HepG2 (cell line): ENCODE results near the gene KCND3. TPM values are rescaled to one million over a fixed set of nuclear protein-coding genes. Genes with fewer than 3 reads are reported as not detected.

Experiments used
- ATAC-seq: fragments of 200-7000 bp; cut with Tn5 transposase; 3 replicates; pipeline ENCODE4 v1.9.1; 2020; ENCODE audit warnings: mild to moderate bottlenecking, moderate library complexity
- BruUV-seq: library from RNA; stranded (reverse); fragments of 400-500 nt; replicated peaks from 2 replicates; lab custom pipeline; 2021; lab: Mats Ljungman, UMichigan
- CTCF ChIA-PET: fragments of 300-600 bp; formaldehyde crosslinking; extraction: SDS; loops from one replicate; lab custom pipeline; 2021; ENCODE audit warnings: low total read pairs, inconsistent platforms, low intra/inter-chr PET ratio; lab: Yijun Ruan, JAX
- POLR2A ChIA-PET: fragments of 350-600 bp; sonication (Branson Sonifier 250); formaldehyde crosslinking; loops from one replicate; lab custom pipeline; 2020; ENCODE audit warnings: antibody characterized with exemption, inconsistent platforms; lab: Yijun Ruan, JAX
- DNase-seq: peaks from one replicate; pipeline ENCODE4 v3.0.0-alpha.2; 2015; ENCODE audit warnings: low spot score
- FAIRE-seq: peaks from 3 replicates; lab custom pipeline; 2011; peaks lifted over from hg19 to GRCh38; lab: Jason Lieb, UNC
- H2AFZ ChIP-seq: one replicate; pipeline ENCODE4 v1.6.1; 2011; ENCODE audit warnings: low read length, inconsistent platforms
- H3K27ac ChIP-seq: fragments of 300-600 bp; 3 replicates; pipeline ENCODE4 v1.8.0; 2011; ENCODE audit warnings: mixed run types, mild to moderate bottlenecking, mixed read lengths, low read length, inconsistent platforms; ENCODE audit not compliant: insufficient read depth; ENCODE audit errors: extremely low read length
- H3K27me3 ChIP-seq, 2 experiments: fragments of 200-600 bp in 1 of 2; 2 replicates in 1 of 2; 3 replicates in 1 of 2; pipeline versions ENCODE4 v1.6.0 to v1.8.0; 2011; ENCODE audit warnings: low read length in 2 of 2, mild to moderate bottlenecking in 2 of 2, moderate library complexity in 2 of 2, inconsistent platforms in 1 of 2; ENCODE audit not compliant: insufficient read depth in 2 of 2, control insufficient read depth in 1 of 2
- H3K36me3 ChIP-seq, 2 experiments: fragments of 200-600 bp in 1 of 2; replicated peaks in 1 of 2; 2 replicates in 1 of 2; 3 replicates in 1 of 2; pipeline versions ENCODE4 v1.5.1 to v1.8.0; 2011; ENCODE audit warnings: low read length in 2 of 2, inconsistent platforms in 1 of 2; ENCODE audit not compliant: insufficient read depth in 2 of 2, control insufficient read depth in 1 of 2
- H3K4me1 ChIP-seq: 2 replicates; pipeline ENCODE4 v1.5.1; 2012; ENCODE audit warnings: low read length, inconsistent platforms; ENCODE audit not compliant: insufficient read depth
- H3K4me2 ChIP-seq: 2 replicates; pipeline ENCODE4 v1.6.0; 2011; ENCODE audit warnings: low read depth, low read length, inconsistent platforms
- H3K4me3 ChIP-seq, 3 experiments: fragments of 200-600 bp in 1 of 3; sonication (generic), shearing (Covaris generic) in 1 of 3; replicated peaks in 1 of 3; 2 replicates each; pipeline ENCODE4 v1.5.1; 2011 to 2016; ENCODE audit warnings: low read length in 3 of 3, inconsistent platforms in 2 of 3, low read depth in 2 of 3, mild to moderate bottlenecking in 2 of 3, control low read depth in 1 of 3, mixed read lengths in 1 of 3; ENCODE audit not compliant: insufficient read depth in 1 of 3
- H3K79me2 ChIP-seq: one replicate; pipeline ENCODE4 v1.6.1; 2011; ENCODE audit warnings: low read length, inconsistent platforms; ENCODE audit not compliant: insufficient read depth
- H3K9ac ChIP-seq: 2 replicates; pipeline ENCODE4 v1.6.0; 2011; ENCODE audit warnings: mild to moderate bottlenecking, low read depth, low read length, inconsistent platforms; ENCODE audit not compliant: insufficient read depth
- H3K9me3 ChIP-seq: 2 replicates; pipeline ENCODE4 v1.5.1; 2012; ENCODE audit warnings: mild to moderate bottlenecking, low read length
- H4K20me1 ChIP-seq: 2 replicates; pipeline ENCODE4 v1.6.0; 2011; ENCODE audit warnings: inconsistent platforms, mild to moderate bottlenecking, low read length, moderate library complexity; ENCODE audit not compliant: insufficient read depth
- MAFK ChIP-seq, 2 experiments: IDR thresholded peaks in 1 of 2; conservative IDR thresholded peaks in 1 of 2; 2 replicates each; pipeline ENCODE4 v1.6.1; 2011; ENCODE audit warnings: improper control_type of control experiment in 2 of 2, low read length in 2 of 2
- NCOA2 ChIP-seq: sonication (generic); formaldehyde crosslinking; IDR thresholded peaks from 2 replicates; pipeline ENCODE4 v1.8.0; 2022; ENCODE audit warnings: inconsistent platforms
- ZMYM3 ChIP-seq: sonication (generic); formaldehyde crosslinking; IDR thresholded peaks from 2 replicates; pipeline ENCODE4 v1.5.1; 2020; ENCODE audit warnings: mild to moderate bottlenecking, missing genetic modification reagents
- WGBS: methylation state at CpG from one replicate; pipeline ENCODE4 v1.1.6; 2017; ENCODE audit warnings: low lambda C conversion rate; 5-methylcytosine and 5-hydroxymethylcytosine counted together
- in situ Hi-C: cut with HindIII; loops from 2 replicates; pipeline ENCODE4 v1.10.0; 2017; ENCODE audit warnings: low pct_unique_long_range_greater_than_20kb; ENCODE audit not compliant: extremely low pct_ligation_motif_present
- intact Hi-C: fragments of 100-400 bp; cut with micrococcal nuclease; formaldehyde crosslinking; loops from one replicate; pipeline ENCODE4 v1.10.0; 2022; ENCODE audit not compliant: unreplicated experiment
- polyA plus RNA-seq, 8 experiments: library from polyadenylated mRNA; depleted of rRNA in 3 of 8; stranded (reverse) in 7 of 8; unstranded in 1 of 8; fragments of >200 nt; fragmentation: Illumina TruSeq in 4 of 8; extraction: Trizol in 4 of 8; gene quantifications; 2 replicates each; pipeline versions ENCODE4 v1.2.1 to v1.2.3, GENCODE V29; 2011 to 2016; ENCODE audit warnings: low read depth in 4 of 8, missing spikeins in 1 of 8, mixed read lengths in 1 of 8; ENCODE audit not compliant: insufficient read depth in 1 of 8
- total RNA-seq, 5 experiments: library from RNA; depleted of rRNA; stranded (reverse); fragments of >200 nt; fragmentation: Illumina TruSeq; extraction: Trizol; gene quantifications; 2 replicates each; pipeline ENCODE4 v1.2.3, GENCODE V29; 2016; ENCODE audit warnings: low read depth in 1 of 5
- TF ChIP-seq, protein P1 (sequence below): sonication (generic); formaldehyde crosslinking; IDR thresholded peaks from 2 replicates; pipeline ENCODE4 v1.8.1; 2023; ENCODE audit warnings: missing genetic modification reagents, mild to moderate bottlenecking, borderline replicate concordance

KCND3 gene
- total and polyA plus RNA-seq, 2 of the 13 experiments (the other 11 are each of a cell fraction or from before 2014, with no cell fraction given): 0.04 TPM; not detected in 1

DNA sequence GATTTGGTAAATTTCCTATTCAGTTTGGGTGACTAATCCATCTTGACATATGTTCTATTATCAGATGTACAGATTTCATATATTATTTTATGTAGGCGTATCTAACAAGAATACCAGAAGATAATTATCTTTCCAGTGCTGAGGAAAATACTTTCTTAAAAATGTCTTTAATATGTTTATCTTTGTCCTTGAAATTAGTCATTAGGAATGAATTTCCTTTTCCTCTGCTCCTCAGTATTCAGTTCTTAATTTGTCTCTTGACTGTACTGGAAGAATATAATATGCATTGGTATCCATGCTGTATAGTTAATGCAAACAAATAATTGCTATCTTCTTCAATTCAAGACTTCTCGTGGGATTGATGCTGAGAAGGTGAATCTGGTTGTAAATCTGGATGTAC, 227.1 kb downstream of the KCND3 start:
- POLR2A ChIA-PET: no interaction called here
- in situ Hi-C loops: no loop called here
- no peak for ATAC-seq

DNA sequence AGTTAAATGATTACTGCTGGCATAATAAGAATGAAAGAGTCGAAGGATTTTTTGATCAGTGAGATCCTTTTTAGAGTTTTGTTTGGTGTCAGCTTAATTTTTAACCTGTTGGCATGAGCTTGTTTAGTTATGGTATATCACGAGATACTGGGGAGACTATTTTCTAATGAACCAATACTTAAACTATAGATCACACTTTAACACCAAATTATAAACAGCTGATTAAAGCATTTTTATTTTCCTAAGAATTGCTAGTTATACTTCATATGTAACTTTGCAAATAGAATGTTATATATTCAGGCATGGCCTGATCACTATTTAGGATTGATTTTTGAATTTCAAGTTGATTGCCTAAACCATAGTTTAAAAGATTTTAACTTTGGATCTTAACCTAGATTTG, 227.8 kb downstream of the KCND3 start:
- no peak for FAIRE-seq
- intact Hi-C loops: no loop called here
- no peak for DNase-seq

More for the DNA sequence above, 227.1 kb downstream of the KCND3 start:
- CTCF ChIA-PET: no interaction called here
- Histone ChIP-seq H3K27me3 (no peaks in the 10 kb centered on the region), H4K20me1 (no peaks in the 10 kb centered on the region), H3K27ac (no peak overlapping the region), H3K79me2 (peaks cover 11% of the 10 kb centered on the region), H3K36me3 (peaks cover 3 to 66% of the 10 kb centered on the region in 2 experiments), H2AFZ (no peak overlapping the region), H3K4me2 (no peak overlapping the region), H3K9me3 (no peaks in the 10 kb centered on the region), H3K4me3 (no peak overlapping the region), H3K4me1 (peaks cover 27% of the 10 kb centered on the region), H3K9ac (no peak overlapping the region)
- intact Hi-C loops: no loop called here
- 99% methylated on average over 2 of the region's 2 CpGs for WGBS
- FAIRE-seq: no peak
- BruUV-seq: no TSS peak
- TF ChIP-seq ZMYM3 (CRISPR knock-in tag): no peak
- DNase-seq: no peak

More for the DNA sequence above, 227.8 kb downstream of the KCND3 start:
- ChIA-PET CTCF (no interaction called here), POLR2A (no interaction called here)
- H3K27me3 ChIP-seq: no peaks in the 10 kb centered on the region
- no peak overlapping the region for H3K27ac ChIP-seq
- ATAC-seq: no peak
- H3K36me3 ChIP-seq: peaks cover 3 to 62% of the 10 kb centered on the region in 2 experiments
- peaks cover 17% of the 10 kb centered on the region for H3K79me2 ChIP-seq
- H3K4me2 ChIP-seq: no peak overlapping the region
- TF ChIP-seq NCOA2 (no peak), MAFK (conservative IDR thresholded peaks at IDR 0.05 in 1 of 2, IDR thresholded peaks at IDR 0.05 in 1 of 2; ENCODE audit: low read length in 2 of 2) (peak; percentile 25 to 52; a peak in 2 of 4 replicates)
- TF ChIP-seq, protein P1, sequence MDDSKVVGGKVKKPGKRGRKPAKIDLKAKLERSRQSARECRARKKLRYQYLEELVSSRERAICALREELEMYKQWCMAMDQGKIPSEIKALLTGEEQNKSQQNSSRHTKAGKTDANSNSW (CRISPR knock-in tag): no peak
- H3K4me3 ChIP-seq: no peak overlapping the region
- H3K4me1 ChIP-seq: peaks cover 33% of the 10 kb centered on the region
- H4K20me1 ChIP-seq: no peaks in the 10 kb centered on the region
- no peak overlapping the region for H2AFZ ChIP-seq
- BruUV-seq: no TSS peak
- in situ Hi-C loops: no loop called here
- no peaks in the 10 kb centered on the region for H3K9me3 ChIP-seq
- WGBS: 64% methylated on average over 2 of the region's 2 CpGs
- no peak overlapping the region for H3K9ac ChIP-seq
